ENCODE data around the gene FBRSL1.
"Not testable (repeated sequence)": the region's sequence is repeated elsewhere in the genome, so short reads cannot be mapped to it uniquely, and the experiment has no call there.

Gene FBRSL1

GRCh38 chr12:132525833-132526455 lies 36.0 kb downstream of the FBRSL1 start:
- TF ChIP-seq ZNF274 (IDR thresholded peaks at IDR 0.05; ENCODE audit: low read depth, low read length) = no peak
- no peak overlapping the region for H3K4me3 ChIP-seq (ENCODE audit: low read length)

- no peak overlapping the region for H3K4me3 ChIP-seq (ENCODE audit: low read length)
- no peak for TF ChIP-seq ZNF274 (IDR thresholded peaks at IDR 0.05; ENCODE audit: low read depth, low read length)
These were observed 37.4 kb downstream of the FBRSL1 start for GRCh38 chr12:132527186-132527882.

DNA sequence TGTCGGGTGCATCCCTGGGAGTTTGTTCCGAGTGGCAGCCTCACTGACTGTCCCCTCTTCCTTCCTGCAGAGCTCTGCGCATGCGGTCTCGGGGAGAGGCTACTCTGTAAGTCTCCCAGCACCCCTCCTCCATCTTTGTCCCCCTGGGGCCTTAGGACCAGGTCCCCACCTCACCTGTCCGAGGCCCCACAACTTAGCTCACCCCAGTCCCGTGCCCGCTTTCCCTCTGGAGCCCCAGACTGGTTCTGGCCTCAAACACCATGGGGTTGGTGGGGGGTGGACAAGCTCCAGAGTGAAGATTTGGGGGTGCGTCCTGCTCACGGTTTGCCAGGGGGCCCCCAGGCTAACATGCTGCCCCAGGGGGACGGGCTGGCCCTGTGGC lies 37.9 kb downstream of the FBRSL1 start:
- TF ChIP-seq ZNF274 (IDR thresholded peaks at IDR 0.05; ENCODE audit: low read depth, low read length) = no peak
- no peak overlapping the region for H3K4me3 ChIP-seq (ENCODE audit: low read length)

- no peak for TF ChIP-seq ZNF274 (IDR thresholded peaks at IDR 0.05; ENCODE audit: low read depth, low read length)
- H3K4me3 ChIP-seq (ENCODE audit: low read length) = no peak overlapping the region
These were observed 38.7 kb downstream of the FBRSL1 start for GRCh38 chr12:132528564-132529106.

GRCh38 chr12:132529156-132529839 lies 39.3 kb downstream of the FBRSL1 start:
- TF ChIP-seq ZNF274 (IDR thresholded peaks at IDR 0.05; ENCODE audit: low read depth, low read length) = no peak
- no peak overlapping the region for H3K4me3 ChIP-seq (ENCODE audit: low read length)

DNA sequence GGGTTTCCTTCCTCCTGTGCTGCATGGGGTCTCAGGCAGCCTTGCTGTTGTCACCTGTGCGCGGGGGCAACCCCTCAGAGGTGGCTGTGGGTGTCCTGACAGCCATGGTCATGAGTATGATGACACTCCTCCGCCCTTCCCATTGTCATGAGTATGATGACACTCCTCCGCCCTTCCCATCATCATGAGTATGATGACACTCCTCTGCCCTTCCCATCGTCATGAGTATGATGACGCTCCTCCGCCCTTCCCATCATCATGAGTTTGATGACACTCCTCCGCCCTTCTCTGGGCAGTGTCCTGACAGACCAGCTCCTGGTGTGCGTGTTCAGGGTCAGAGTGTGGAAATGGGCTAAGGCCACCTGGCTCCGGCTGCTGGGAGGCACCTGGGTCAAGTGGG lies 40.0 kb downstream of the FBRSL1 start:
- no peak for TF ChIP-seq ZNF274 (IDR thresholded peaks at IDR 0.05; ENCODE audit: low read depth, low read length)
- no peak overlapping the region for H3K4me3 ChIP-seq (ENCODE audit: low read length)

GRCh38 chr12:132530447-132530846 lies 40.5 kb downstream of the FBRSL1 start:
- TF ChIP-seq ZNF274 (IDR thresholded peaks at IDR 0.05; ENCODE audit: low read depth, low read length) = no peak
- H3K4me3 ChIP-seq (ENCODE audit: low read length) = no peak overlapping the region

DNA sequence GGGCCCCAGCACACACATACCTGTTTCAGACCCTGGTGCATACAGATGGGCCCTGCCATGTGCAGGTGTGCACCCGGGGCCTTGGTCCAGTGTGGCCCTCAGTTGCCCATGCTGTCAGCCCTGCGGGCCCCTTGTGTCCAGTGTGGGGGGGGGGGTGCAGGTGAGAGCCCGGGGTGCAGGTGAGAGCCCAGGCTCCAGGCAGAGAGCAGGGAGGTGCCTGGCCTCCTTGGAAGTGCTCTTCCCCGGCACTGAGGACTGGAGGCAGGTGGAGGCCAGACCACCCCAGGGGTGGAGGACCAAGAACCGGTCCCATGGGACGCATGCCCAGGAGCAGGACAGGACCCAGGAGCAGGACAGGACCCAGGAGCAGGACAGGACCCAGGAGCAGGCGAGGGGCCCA lies 40.9 kb downstream of the FBRSL1 start:
- no peak for TF ChIP-seq ZNF274 (IDR thresholded peaks at IDR 0.05; ENCODE audit: low read depth, low read length)
- H3K4me3 ChIP-seq (ENCODE audit: low read length) = no peak overlapping the region

DNA sequence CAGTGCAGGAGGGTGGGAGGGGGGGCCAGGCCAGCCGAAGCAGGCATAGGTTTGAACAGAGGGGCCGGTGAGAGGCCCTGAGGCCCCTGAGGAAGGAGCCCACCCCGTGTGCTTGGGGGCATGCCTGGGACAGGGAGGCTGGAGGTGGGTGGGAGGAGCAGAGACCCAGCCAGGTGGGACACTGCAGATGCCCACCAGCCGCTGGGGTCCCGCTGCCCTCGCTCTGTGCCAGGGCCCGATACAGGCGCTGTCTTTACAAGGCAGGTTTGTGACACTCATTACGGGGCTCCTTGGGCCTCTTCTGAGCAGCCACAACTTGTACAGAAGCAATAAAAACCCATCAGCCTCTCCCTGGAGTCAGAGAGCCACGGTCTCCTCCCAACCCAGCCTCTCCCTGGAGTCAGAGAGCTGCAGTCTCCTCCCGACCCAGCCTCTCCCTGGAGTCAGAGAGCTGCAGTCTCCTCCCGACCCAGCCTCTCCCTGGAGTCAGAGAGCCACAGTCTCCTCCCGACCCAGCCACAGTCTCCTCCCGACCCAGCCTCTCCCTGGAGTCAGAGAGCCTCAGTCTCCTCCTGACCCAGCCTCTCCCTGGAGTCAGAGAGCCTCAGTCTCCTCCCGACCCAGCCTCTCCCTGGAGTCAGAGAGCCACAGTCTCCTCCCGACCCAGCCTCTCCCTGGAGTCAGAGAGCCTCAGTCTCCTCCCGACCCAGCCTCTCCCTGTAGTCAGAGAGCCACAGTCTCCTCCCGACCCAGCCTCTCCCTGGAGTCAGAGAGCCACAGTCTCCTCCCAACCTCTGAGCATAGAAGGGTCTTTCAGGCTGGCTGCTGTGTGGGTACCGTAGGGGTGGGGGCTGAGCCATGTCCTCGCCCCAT lies 43.0 kb downstream of the FBRSL1 start:
- H3K4me3 ChIP-seq (ENCODE audit: low read length) = not testable (repeated sequence)

DNA sequence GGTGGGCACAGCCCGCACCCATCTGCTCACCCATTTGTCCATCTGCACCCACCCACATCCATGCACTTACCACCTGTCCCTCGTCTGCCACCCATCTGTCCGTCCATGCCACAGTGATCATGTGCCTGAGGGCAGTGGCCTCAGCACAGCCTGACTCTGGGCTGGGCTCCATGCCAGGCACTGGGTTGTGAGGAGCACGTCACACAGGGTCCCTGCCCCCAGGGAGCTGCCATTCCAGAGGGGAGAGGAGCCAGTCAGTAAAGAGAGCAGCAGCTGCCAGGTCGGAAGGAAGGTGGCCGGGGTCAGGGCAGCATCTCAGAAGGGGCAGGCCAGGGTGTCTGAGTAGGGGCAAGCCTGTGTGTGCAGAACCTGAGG lies 43.6 kb downstream of the FBRSL1 start:
- H3K4me3 ChIP-seq (ENCODE audit: low read length) = no peak overlapping the region
- TF ChIP-seq ZNF274 (IDR thresholded peaks at IDR 0.05; ENCODE audit: low read depth, low read length) = no peak

GRCh38 chr12:132534076-132534475 lies 44.1 kb downstream of the FBRSL1 start:
- no peak overlapping the region for H3K4me3 ChIP-seq (ENCODE audit: low read length)
- no peak for TF ChIP-seq ZNF274 (IDR thresholded peaks at IDR 0.05; ENCODE audit: low read depth, low read length)

DNA sequence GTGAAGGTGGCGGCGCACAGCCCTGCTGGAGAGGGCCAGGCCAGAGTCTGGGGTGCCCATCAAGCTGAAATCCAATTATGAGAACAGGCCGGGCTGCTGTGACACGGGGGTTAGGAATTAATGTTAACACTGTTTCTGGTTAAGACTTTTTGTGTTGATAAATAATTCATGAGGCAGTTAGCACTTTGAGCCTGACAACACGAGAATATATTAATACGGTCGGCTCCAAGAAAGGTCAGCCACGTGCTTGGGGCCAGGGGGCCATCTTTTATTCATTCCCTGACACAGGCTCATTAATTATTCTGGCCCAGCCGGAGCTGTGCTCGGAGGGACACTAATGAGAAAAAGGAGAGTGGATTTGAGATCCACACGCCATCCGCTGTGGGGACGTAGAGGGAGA lies 45.1 kb downstream of the FBRSL1 start:
- H3K4me3 ChIP-seq (ENCODE audit: low read length) = no peak overlapping the region
- no peak for TF ChIP-seq ZNF274 (IDR thresholded peaks at IDR 0.05; ENCODE audit: low read depth, low read length)

- H3K4me3 ChIP-seq (ENCODE audit: low read length) = no peak overlapping the region
- TF ChIP-seq ZNF274 (IDR thresholded peaks at IDR 0.05; ENCODE audit: low read depth, low read length) = no peak
These were observed 46.3 kb downstream of the FBRSL1 start for GRCh38 chr12:132536102-132536876.
